Measurements from ENCODE around the gene NBPF6. TPM values are rescaled to one million over a fixed set of nuclear protein-coding genes. Genes with fewer than 3 reads are reported as not detected.

Gene NBPF6
- total and polyA plus RNA-seq, 7 donors, result 0.20 TPM; not detected in 6

DNA sequence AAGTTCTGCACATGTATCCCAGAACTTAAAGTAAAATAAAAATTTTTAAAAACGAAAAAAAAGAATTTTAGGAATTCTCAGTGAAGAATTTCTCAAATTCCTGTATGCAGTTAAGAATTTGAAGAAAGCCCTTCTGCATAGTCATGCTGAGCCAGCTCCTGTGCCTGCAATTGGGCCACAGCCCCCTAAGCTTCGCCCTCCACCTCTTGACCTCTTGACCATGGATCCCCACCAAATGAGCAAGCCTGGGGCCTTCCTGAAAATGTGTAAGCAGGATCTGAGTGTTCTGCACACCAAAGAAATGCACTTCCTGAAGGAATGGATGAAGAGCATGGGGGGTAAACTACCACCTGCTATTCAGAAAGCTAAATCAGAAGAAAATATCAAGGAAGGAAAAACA lies 52.0 kb downstream of the NBPF6 start:
- intact Hi-C loops (cut with DNase I), result no loop called here
- TF ChIP-seq, protein P1, sequence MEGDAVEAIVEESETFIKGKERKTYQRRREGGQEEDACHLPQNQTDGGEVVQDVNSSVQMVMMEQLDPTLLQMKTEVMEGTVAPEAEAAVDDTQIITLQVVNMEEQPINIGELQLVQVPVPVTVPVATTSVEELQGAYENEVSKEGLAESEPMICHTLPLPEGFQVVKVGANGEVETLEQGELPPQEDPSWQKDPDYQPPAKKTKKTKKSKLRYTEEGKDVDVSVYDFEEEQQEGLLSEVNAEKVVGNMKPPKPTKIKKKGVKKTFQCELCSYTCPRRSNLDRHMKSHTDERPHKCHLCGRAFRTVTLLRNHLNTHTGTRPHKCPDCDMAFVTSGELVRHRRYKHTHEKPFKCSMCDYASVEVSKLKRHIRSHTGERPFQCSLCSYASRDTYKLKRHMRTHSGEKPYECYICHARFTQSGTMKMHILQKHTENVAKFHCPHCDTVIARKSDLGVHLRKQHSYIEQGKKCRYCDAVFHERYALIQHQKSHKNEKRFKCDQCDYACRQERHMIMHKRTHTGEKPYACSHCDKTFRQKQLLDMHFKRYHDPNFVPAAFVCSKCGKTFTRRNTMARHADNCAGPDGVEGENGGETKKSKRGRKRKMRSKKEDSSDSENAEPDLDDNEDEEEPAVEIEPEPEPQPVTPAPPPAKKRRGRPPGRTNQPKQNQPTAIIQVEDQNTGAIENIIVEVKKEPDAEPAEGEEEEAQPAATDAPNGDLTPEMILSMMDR (IDR thresholded peaks at IDR 0.05), result no peak
- no peak for TF ChIP-seq EP300 (IDR thresholded peaks at IDR 0.05)
- no peak for TF ChIP-seq POLR2A (IDR thresholded peaks at IDR 0.05)
- TF ChIP-seq POLR2AphosphoS5 (IDR thresholded peaks at IDR 0.05), result no peak
- no peak for DNase-seq
- no peaks in the 10 kb centered on the region for H3K9me3 ChIP-seq
- H3K36me3 ChIP-seq, result no peaks in the 10 kb centered on the region
- H3K27ac ChIP-seq, result no peak overlapping the region
- WGBS, 2 donors, result 85 to 90% methylated on average over 2 of the region's 2 CpGs
- H3K4me1 ChIP-seq, result peaks cover 0 to 12% (median 4%) of the 10 kb centered on the region in 4 donors
- no peak overlapping the region for H3K4me3 ChIP-seq
- H3K27me3 ChIP-seq, result no peaks in the 10 kb centered on the region

DNA sequence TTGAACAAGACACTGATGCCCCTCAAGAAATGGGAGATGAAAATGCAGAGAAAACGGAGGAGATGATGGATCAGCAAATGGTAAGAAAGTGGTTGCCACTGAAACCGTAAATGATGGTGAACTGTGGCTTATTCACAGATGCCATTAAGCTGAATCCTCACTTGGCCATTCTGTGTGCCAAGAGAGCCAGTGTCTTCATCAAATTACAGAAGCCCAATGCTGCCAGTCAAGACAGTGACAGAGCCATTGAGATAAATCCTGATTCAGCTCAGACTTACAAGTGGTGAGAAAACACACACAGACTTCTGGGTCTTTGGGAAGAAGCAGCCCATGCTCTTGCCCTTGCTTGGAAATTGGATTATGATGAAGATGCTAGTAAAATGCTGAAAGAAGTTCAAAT lies 52.5 kb downstream of the NBPF6 start:
- WGBS, 2 donors, result 94 to 95% methylated on average over 2 of the region's 2 CpGs
- H3K9me3 ChIP-seq, result no peaks in the 10 kb centered on the region
- no peak overlapping the region for H3K4me3 ChIP-seq
- no peaks in the 10 kb centered on the region for H3K36me3 ChIP-seq
- no peak overlapping the region for H3K27ac ChIP-seq
- DNase-seq, result no peak
- no peaks in the 10 kb centered on the region for H3K27me3 ChIP-seq
- peaks cover 0 to 12% (median 4%) of the 10 kb centered on the region in 4 donors for H3K4me1 ChIP-seq
- intact Hi-C loops (cut with DNase I), result no loop called here
- TF ChIP-seq, protein P1 (IDR thresholded peaks at IDR 0.05), result no peak
- TF ChIP-seq EP300 (IDR thresholded peaks at IDR 0.05), result no peak
- TF ChIP-seq POLR2A (IDR thresholded peaks at IDR 0.05), result no peak
- TF ChIP-seq POLR2AphosphoS5 (IDR thresholded peaks at IDR 0.05), result no peak

DNA sequence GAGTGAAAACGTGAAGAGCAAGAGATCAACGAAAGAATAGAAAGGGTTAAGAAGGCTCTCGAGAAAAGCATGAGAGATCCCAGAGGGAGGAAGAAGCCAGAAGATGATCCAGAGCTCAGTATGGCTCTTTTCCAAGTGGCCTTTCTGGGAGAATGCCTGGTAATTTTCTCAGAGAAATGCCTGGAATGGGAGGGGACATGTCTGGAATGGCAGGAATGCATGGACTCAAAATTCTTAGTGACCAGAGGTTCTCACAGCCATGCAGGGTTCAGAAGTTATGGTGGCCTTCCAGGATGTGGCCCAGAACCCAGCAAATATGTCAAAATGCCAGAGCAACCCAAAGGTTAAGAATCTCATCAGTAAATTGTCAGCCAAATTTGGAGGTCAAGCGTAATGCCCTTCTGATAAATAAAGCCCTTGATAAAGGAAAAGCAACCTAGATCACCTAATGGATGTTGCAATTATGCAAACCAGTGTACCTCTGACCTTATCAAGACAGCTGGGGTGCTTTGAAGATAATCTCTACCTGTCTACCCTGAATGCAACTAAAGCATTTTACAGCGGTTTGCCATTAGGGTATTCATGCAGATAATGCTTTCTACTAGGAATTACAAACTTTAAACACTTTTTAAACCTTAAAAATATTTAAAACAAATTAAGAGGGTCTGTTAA lies 53.1 kb downstream of the NBPF6 start:
- TF ChIP-seq, protein P1 (IDR thresholded peaks at IDR 0.05), result no peak
- no peak for TF ChIP-seq EP300 (IDR thresholded peaks at IDR 0.05)
- no peak for TF ChIP-seq POLR2AphosphoS5 (IDR thresholded peaks at IDR 0.05)
- TF ChIP-seq POLR2A (IDR thresholded peaks at IDR 0.05), result no peak
- Histone ChIP-seq H3K9me3 (no peaks in the 10 kb centered on the region), H3K36me3 (no peaks in the 10 kb centered on the region), H3K4me3 (no peak overlapping the region), H3K27me3 (no peaks in the 10 kb centered on the region), H3K27ac (no peak overlapping the region), H3K4me1 (peaks cover 0 to 12% (median 4%) of the 10 kb centered on the region in 4 donors)
- WGBS, 2 donors, result 77 to 86% methylated on average over 5 of the region's 5 CpGs
- intact Hi-C loops (cut with DNase I), result no loop called here
- no peak for DNase-seq

DNA sequence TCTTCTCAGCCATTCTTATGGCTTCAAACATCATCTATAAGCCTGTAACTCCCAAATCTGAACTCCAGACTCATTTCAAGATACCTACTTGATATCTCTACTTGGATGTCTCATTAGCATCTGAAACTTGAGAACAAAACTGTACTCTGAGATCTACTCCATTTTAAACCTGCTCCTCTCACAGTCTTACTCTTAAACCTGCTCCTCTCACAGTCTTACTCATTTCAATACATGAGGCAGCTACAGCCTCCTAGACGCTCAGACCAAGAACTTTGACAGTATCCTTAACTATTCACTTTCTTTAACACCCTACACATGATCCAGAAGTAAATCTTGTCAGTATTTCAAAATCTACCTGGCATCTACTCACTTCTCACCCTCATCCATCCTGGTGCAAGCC lies 54.3 kb downstream of the NBPF6 start:
- Histone ChIP-seq H3K4me3 (no peak overlapping the region), H3K27me3 (no peaks in the 10 kb centered on the region), H3K9me3 (no peaks in the 10 kb centered on the region), H3K36me3 (no peaks in the 10 kb centered on the region), H3K4me1 (peaks cover 0 to 12% (median 4%) of the 10 kb centered on the region in 4 donors), H3K27ac (no peak overlapping the region)
- intact Hi-C loops (cut with DNase I), result no loop called here
- DNase-seq, result no peak
- TF ChIP-seq, protein P1 (IDR thresholded peaks at IDR 0.05), result no peak
- TF ChIP-seq EP300 (IDR thresholded peaks at IDR 0.05), result no peak
- 73 to 88% methylated on average over 1 of the region's 1 CpG for WGBS, 2 donors

DNA sequence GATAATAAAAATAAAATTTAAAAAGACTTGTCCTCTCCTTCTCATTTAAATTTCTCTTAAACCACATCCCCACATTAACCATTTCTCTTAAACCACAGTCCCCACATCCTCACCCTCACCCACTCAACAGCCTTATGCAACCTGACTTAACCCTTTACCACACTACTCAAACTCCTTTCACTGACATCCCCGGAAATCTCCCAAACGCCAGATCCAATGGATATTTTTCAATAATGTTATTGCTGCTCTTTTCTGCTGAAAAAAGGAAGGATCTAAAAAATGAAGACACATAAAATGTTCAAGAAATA lies 55.6 kb downstream of the NBPF6 start:
- H3K9me3 ChIP-seq, result no peaks in the 10 kb centered on the region
- no peaks in the 10 kb centered on the region for H3K27me3 ChIP-seq
- DNase-seq, result no peak
- H3K4me1 ChIP-seq, result peaks cover 0 to 12% (median 4%) of the 10 kb centered on the region in 4 donors
- no peaks in the 10 kb centered on the region for H3K36me3 ChIP-seq
- WGBS, 2 donors, result 52 to 87% methylated on average over 2 of the region's 2 CpGs
- no peak overlapping the region for H3K27ac ChIP-seq
- intact Hi-C loops (cut with DNase I), result no loop called here
- TF ChIP-seq EP300 (IDR thresholded peaks at IDR 0.05) (no peak), POLR2A (IDR thresholded peaks at IDR 0.05) (no peak), POLR2AphosphoS5 (IDR thresholded peaks at IDR 0.05) (no peak)
- TF ChIP-seq, protein P1 (IDR thresholded peaks at IDR 0.05), result no peak
- no peak overlapping the region for H3K4me3 ChIP-seq

All from sigmoid colon (tissue), 7 donors.